22Rv1 (cell line): ENCODE data around the gene RAB11B.

Experiments
- CTCF ChIP-seq: fragments of 450-650 bp; IDR thresholded peaks from 2 replicates; pipeline ENCODE4 v1.5.1; 2017; ENCODE audit warnings: mild to moderate bottlenecking
- ZFX ChIP-seq: fragments of 450-650 bp; IDR thresholded peaks from 2 replicates; pipeline ENCODE4 v1.6.1; 2017; ENCODE audit warnings: antibody characterized with exemption, borderline replicate concordance

- no peak for TF ChIP-seq CTCF
- no peak for TF ChIP-seq ZFX
Observed at GRCh38 chr19:8393871-8394250, 3.7 kb downstream of the RAB11B start.
